Panc1 (cell line): ENCODE data around the gene ACOT12. TPM values are rescaled to one million over a fixed set of nuclear protein-coding genes. Genes with fewer than 3 reads are reported as not detected.

Source experiments
- ATAC-seq: fragments of 200-7000 bp; cut with Tn5 transposase; 2 replicates; pipeline ENCODE4 v1.9.1; 2020; ENCODE audit warnings: mild to moderate bottlenecking, moderate library complexity
- BruUV-seq: library from RNA; stranded (reverse); fragments of 400-500 nt; replicated peaks from 2 replicates; lab custom pipeline; 2021; lab: Mats Ljungman, UMichigan
- CTCF ChIA-PET: fragments of 300-600 bp; sonication (Branson Sonifier 250); formaldehyde crosslinking; loops from one replicate; lab custom pipeline; 2022; ENCODE audit warnings: antibody characterized with exemption; lab: Charles Lee
- POLR2A ChIA-PET: fragments of 300-600 bp; sonication (Branson Sonifier 250); formaldehyde crosslinking; loops from one replicate; lab custom pipeline; 2022; ENCODE audit warnings: antibody characterized with exemption; lab: Charles Lee
- DNase-seq: peaks from one replicate; pipeline ENCODE4 v3.0.0-alpha.2; 2010; ENCODE audit warnings: low read depth, low spot score
- H3K27ac ChIP-seq: 2 replicates; pipeline ENCODE4 v1.5.1; 2011; ENCODE audit warnings: mild to moderate bottlenecking, low read length, inconsistent platforms
- H3K27me3 ChIP-seq: fragments of 200-500 bp; sonication (Bioruptor generic); 2 replicates; pipeline ENCODE4 v1.6.0; 2014; ENCODE audit warnings: low read length, inconsistent platforms; ENCODE audit not compliant: control insufficient read depth, insufficient read depth
- H3K36me3 ChIP-seq: fragments of 200-500 bp; sonication (Bioruptor generic); 2 replicates; pipeline ENCODE4 v1.5.1; 2014; ENCODE audit warnings: inconsistent platforms, mild to moderate bottlenecking, low read length, moderate library complexity; ENCODE audit not compliant: control insufficient read depth, insufficient read depth
- H3K4me1 ChIP-seq: 2 replicates; pipeline ENCODE4 v1.5.1; 2011; ENCODE audit warnings: inconsistent platforms, mild to moderate bottlenecking, low read length, moderate library complexity; ENCODE audit not compliant: control insufficient read depth, insufficient read depth
- H3K4me3 ChIP-seq, 2 experiments: 2 replicates each; pipeline ENCODE4 v1.5.1; 2011 to 2012; ENCODE audit warnings: low read depth in 2 of 2, low read length in 2 of 2, mild to moderate bottlenecking in 2 of 2, inconsistent platforms in 1 of 2, moderate library complexity in 1 of 2
- H3K9me3 ChIP-seq: fragments of 200-500 bp; sonication (Bioruptor generic); 2 replicates; pipeline ENCODE4 v1.5.1; 2014; ENCODE audit warnings: low read depth, mild to moderate bottlenecking, inconsistent platforms, low read length, moderate library complexity; ENCODE audit not compliant: control insufficient read depth, insufficient read depth
- CTCF ChIP-seq: fragments of 450-650 bp; IDR thresholded peaks from 2 replicates; pipeline ENCODE4 v1.5.1; 2017; ENCODE audit warnings: mild to moderate bottlenecking
- POLR2AphosphoS5 ChIP-seq: IDR thresholded peaks from 2 replicates; pipeline ENCODE4 v1.6.1; 2012; ENCODE audit warnings: mild to moderate bottlenecking, low read depth, low read length, moderate library complexity
- SIN3A ChIP-seq: IDR thresholded peaks from 2 replicates; pipeline ENCODE4 v1.6.1; 2012; ENCODE audit warnings: low read depth, mild to moderate bottlenecking, low read length, moderate library complexity, borderline replicate concordance; ENCODE audit not compliant: insufficient read depth
- TCF7L2 ChIP-seq: IDR thresholded peaks from 2 replicates; pipeline ENCODE4 v1.6.1; 2011; ENCODE audit warnings: mild to moderate bottlenecking, low read depth, low read length, inconsistent platforms
- in situ Hi-C: cut with HindIII; loops from 2 replicates; pipeline ENCODE4 v1.10.0; 2016; ENCODE audit warnings: low sequenced_read_pairs, low pct_unique_long_range_greater_than_20kb
- intact Hi-C: fragments of 100-400 bp; cut with micrococcal nuclease; formaldehyde crosslinking; loops from one replicate; pipeline ENCODE4 v1.10.0; 2022; ENCODE audit not compliant: unreplicated experiment
- total RNA-seq: library from RNA; stranded (reverse); gene quantifications from one replicate; pipeline ENCODE4 v1.2.1, GENCODE V29; 2021; ENCODE audit not compliant: unreplicated experiment
- TF ChIP-seq, protein P1 (sequence below), 2 experiments: IDR thresholded peaks; 2 replicates each; pipeline ENCODE4 v1.6.1; 2011 to 2012; ENCODE audit warnings: low read depth in 2 of 2, control low read depth in 1 of 2, low read length in 1 of 2, mild to moderate bottlenecking in 1 of 2, moderate library complexity in 1 of 2; ENCODE audit not compliant: insufficient read depth in 1 of 2

Gene ACOT12
- total RNA-seq, 1 experiment from 2014 or later: 0.74 TPM

- Histone ChIP-seq H3K36me3 (no peaks in the 10 kb centered on the region), H3K4me1 (no peaks in the 10 kb centered on the region), H3K27ac (no peak overlapping the region), H3K4me3 (no peak overlapping the region), H3K9me3 (no peaks in the 10 kb centered on the region), H3K27me3 (no peaks in the 10 kb centered on the region)
- ATAC-seq (no peak), DNase-seq (no peak)
- ChIA-PET CTCF (interaction anchor here (0.6 kb wide), 1 partner anchor 56 kb away, joined by 7 read pairs; no protein-coding TSS in a partner anchor), POLR2A (no interaction called here)
- TF ChIP-seq, protein P1, sequence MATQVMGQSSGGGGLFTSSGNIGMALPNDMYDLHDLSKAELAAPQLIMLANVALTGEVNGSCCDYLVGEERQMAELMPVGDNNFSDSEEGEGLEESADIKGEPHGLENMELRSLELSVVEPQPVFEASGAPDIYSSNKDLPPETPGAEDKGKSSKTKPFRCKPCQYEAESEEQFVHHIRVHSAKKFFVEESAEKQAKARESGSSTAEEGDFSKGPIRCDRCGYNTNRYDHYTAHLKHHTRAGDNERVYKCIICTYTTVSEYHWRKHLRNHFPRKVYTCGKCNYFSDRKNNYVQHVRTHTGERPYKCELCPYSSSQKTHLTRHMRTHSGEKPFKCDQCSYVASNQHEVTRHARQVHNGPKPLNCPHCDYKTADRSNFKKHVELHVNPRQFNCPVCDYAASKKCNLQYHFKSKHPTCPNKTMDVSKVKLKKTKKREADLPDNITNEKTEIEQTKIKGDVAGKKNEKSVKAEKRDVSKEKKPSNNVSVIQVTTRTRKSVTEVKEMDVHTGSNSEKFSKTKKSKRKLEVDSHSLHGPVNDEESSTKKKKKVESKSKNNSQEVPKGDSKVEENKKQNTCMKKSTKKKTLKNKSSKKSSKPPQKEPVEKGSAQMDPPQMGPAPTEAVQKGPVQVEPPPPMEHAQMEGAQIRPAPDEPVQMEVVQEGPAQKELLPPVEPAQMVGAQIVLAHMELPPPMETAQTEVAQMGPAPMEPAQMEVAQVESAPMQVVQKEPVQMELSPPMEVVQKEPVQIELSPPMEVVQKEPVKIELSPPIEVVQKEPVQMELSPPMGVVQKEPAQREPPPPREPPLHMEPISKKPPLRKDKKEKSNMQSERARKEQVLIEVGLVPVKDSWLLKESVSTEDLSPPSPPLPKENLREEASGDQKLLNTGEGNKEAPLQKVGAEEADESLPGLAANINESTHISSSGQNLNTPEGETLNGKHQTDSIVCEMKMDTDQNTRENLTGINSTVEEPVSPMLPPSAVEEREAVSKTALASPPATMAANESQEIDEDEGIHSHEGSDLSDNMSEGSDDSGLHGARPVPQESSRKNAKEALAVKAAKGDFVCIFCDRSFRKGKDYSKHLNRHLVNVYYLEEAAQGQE (IDR thresholded peaks at IDR 0.05; ENCODE audit: insufficient read depth in 1 of 2, low read depth in 2 of 2, low read length in 1 of 2): no peak
- TF ChIP-seq POLR2AphosphoS5 (no peak), SIN3A (no peak), TCF7L2 (no peak), CTCF (no peak)
- intact Hi-C loops: no loop called here
- BruUV-seq: no TSS peak
- in situ Hi-C loops: no loop called here
Observed at GRCh38 chr5:81360640-81361039, 33.3 kb downstream of the ACOT12 start.

DNA sequence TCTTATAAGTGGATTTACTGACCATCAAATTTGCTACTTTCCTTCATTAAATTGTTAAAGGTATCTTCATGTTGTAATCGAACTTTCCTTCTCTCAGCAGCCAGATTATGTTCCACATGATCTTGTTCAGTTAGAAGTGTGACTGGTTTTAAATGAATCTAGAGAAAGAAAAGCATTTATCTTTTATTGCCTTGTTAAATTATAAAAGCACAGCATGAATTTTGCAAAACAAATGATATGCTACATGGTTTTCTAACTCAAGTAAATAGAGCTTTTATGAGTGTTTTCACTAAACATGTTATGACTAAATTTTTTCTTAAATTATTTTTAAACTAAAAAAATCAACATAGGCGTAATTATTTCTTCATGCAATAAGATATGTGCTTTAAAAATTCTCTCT lies 34.1 kb downstream of the ACOT12 start:
- no peaks in the 10 kb centered on the region for H3K4me1 ChIP-seq
- ATAC-seq (no peak), DNase-seq (no peak)
- BruUV-seq: no TSS peak
- H3K27ac ChIP-seq: no peak overlapping the region
- no peaks in the 10 kb centered on the region for H3K9me3 ChIP-seq
- ChIA-PET POLR2A (interaction anchor here (0.5 to 0.6 kb wide), 2 partner anchors 18 to 50 kb away, joined by 3 to 4 read pairs; no protein-coding TSS in a partner anchor), CTCF (no interaction called here)
- intact Hi-C loops (no loop called here), in situ Hi-C loops (no loop called here)
- no peaks in the 10 kb centered on the region for H3K36me3 ChIP-seq
- no peak overlapping the region for H3K4me3 ChIP-seq
- H3K27me3 ChIP-seq: no peaks in the 10 kb centered on the region
- TF ChIP-seq CTCF (no peak), SIN3A (no peak), TCF7L2 (no peak), POLR2AphosphoS5 (no peak)
- TF ChIP-seq, protein P1 (IDR thresholded peaks at IDR 0.05; ENCODE audit: insufficient read depth in 1 of 2, low read depth in 2 of 2, low read length in 1 of 2): no peak
